ENCODE data around the gene SLC47A2.

DNA sequence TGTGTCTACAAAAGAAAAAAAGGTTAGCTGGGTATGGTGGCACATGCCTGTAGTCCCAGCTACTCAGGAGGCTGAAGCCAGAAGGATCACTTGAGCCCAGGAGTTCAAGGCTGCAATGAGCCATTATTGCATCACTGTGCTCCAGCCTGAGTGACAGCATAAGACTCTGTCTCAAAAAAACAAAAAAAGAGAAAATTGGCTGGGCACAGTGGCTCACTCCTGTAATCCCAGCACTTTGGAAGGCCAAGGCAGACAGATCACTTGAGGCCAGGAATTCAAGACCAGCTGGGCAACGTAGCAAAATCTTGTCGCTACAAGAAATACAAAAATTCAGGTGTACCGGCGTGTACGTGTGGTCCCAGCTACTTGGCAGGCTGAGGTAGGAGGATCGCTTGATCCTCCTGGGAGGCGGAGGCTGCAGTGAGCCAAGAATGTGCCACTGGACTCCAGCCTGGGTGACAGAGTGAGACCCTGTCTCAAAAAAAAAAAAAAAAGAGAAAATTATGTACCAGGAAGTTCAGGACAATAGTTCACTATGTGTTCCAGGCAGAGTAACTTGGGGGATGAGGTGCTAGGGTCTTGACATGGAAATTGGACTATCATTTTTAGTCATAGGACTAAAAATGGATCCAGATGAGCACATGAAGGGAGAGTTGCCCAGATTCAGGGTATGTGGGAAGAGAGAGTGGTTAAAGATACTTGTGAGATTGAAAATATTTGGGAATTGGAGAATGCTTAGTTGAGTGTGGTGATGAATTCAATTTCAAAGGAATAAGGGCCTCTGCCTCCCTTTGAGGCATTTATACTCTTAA, 56.8 kb downstream of the SLC47A2 start:
- TF ChIP-seq CTCF (IDR thresholded peaks at IDR 0.05): no peak
- no peak for TF ChIP-seq POLR2AphosphoS5 (IDR thresholded peaks at IDR 0.05)
